ENCODE measurements around the gene ING2. TPM values are rescaled to one million over a fixed set of nuclear protein-coding genes. Genes with fewer than 3 reads are reported as not detected.
A peak's percentile ranks its signal among the peaks of the same experiment; 100 is the strongest.

Gene ING2
- total RNA-seq, 3 donors from 2014 or later = 7.9 to 23.0 (median 13.8) TPM

- Histone ChIP-seq H3K36me3 (no peaks in the 10 kb centered on the region), H3K4me3 (no peak overlapping the region), H3K9me3 (no peaks in the 10 kb centered on the region), H3K27me3 (no peaks in the 10 kb centered on the region), H3K4me1 (no peaks in the 10 kb centered on the region), H3K27ac (no peak overlapping the region)
- intact Hi-C loops (cut with DNase I; ENCODE audit: low total_unique reads) = no loop called here
- DNase-seq (ENCODE audit: low spot score in 2 of 2) = no peak
- no peak for TF ChIP-seq POLR2AphosphoS5 (IDR thresholded peaks at IDR 0.05)
- no peak for TF ChIP-seq CTCF (IDR thresholded peaks at IDR 0.05)
- no peak for TF ChIP-seq POLR2A (IDR thresholded peaks at IDR 0.05)
These were observed 18.0 kb downstream of the ING2 start for GRCh38 chr4:183522821-183523220.

GRCh38 chr4:183527326-183527725 is 22.5 kb downstream of the ING2 start:
- H3K4me3 ChIP-seq = no peak overlapping the region
- no peaks in the 10 kb centered on the region for H3K27me3 ChIP-seq
- no peaks in the 10 kb centered on the region for H3K9me3 ChIP-seq
- H3K27ac ChIP-seq = no peak overlapping the region
- H3K36me3 ChIP-seq = no peaks in the 10 kb centered on the region
- intact Hi-C loops (cut with DNase I; ENCODE audit: low total_unique reads) = no loop called here
- DNase-seq (ENCODE audit: low spot score in 2 of 2) = no peak
- TF ChIP-seq POLR2AphosphoS5 (IDR thresholded peaks at IDR 0.05) = no peak
- H3K4me1 ChIP-seq = no peaks in the 10 kb centered on the region

GRCh38 chr4:183532821-183533220 is 28.0 kb downstream of the ING2 start:
- no peak overlapping the region for H3K4me3 ChIP-seq
- H3K27ac ChIP-seq = no peak overlapping the region
- no peaks in the 10 kb centered on the region for H3K4me1 ChIP-seq
- H3K27me3 ChIP-seq = no peaks in the 10 kb centered on the region
- no peak for TF ChIP-seq CTCF (IDR thresholded peaks at IDR 0.05)
- TF ChIP-seq POLR2A (IDR thresholded peaks at IDR 0.05) = no peak
- no peak for TF ChIP-seq POLR2AphosphoS5 (IDR thresholded peaks at IDR 0.05)
- DNase-seq (ENCODE audit: low spot score in 2 of 2) = no peak
- intact Hi-C loops (cut with DNase I; ENCODE audit: low total_unique reads) = no loop called here
- H3K9me3 ChIP-seq = no peaks in the 10 kb centered on the region
- no peaks in the 10 kb centered on the region for H3K36me3 ChIP-seq

GRCh38 chr4:183533698-183534097 is 28.8 kb downstream of the ING2 start:
- Histone ChIP-seq H3K27me3 (no peaks in the 10 kb centered on the region), H3K36me3 (no peaks in the 10 kb centered on the region), H3K9me3 (no peaks in the 10 kb centered on the region), H3K4me1 (no peaks in the 10 kb centered on the region), H3K27ac (no peak overlapping the region), H3K4me3 (no peak overlapping the region)
- intact Hi-C loops (cut with DNase I; ENCODE audit: low total_unique reads) = no loop called here
- no peak for TF ChIP-seq POLR2A (IDR thresholded peaks at IDR 0.05)
- TF ChIP-seq POLR2AphosphoS5 (IDR thresholded peaks at IDR 0.05) = no peak
- TF ChIP-seq CTCF (IDR thresholded peaks at IDR 0.05) = no peak
- DNase-seq (ENCODE audit: low spot score in 2 of 2) = no peak

GRCh38 chr4:183540410-183541009 is 35.7 kb downstream of the ING2 start:
- intact Hi-C loops (cut with DNase I; ENCODE audit: low total_unique reads) = no loop called here
- no peaks in the 10 kb centered on the region for H3K9me3 ChIP-seq
- TF ChIP-seq POLR2AphosphoS5 (IDR thresholded peaks at IDR 0.05) (no peak), POLR2A (IDR thresholded peaks at IDR 0.05) (no peak), CTCF (IDR thresholded peaks at IDR 0.05) (no peak)
- H3K27me3 ChIP-seq = no peaks in the 10 kb centered on the region
- no peaks in the 10 kb centered on the region for H3K4me1 ChIP-seq
- no peaks in the 10 kb centered on the region for H3K36me3 ChIP-seq
- H3K27ac ChIP-seq = no peak overlapping the region
- peak overlapping the region; percentile 5 to 29 (median 6) for H3K4me3 ChIP-seq
- no peak for DNase-seq (ENCODE audit: low spot score in 2 of 2)

Data from breast epithelium (tissue), 4 donors.